Caco-2 (cell line): ENCODE results near the gene AFAP1L1. TPM values are rescaled to one million over a fixed set of nuclear protein-coding genes. Genes with fewer than 3 reads are reported as not detected.

Experiments
- BruUV-seq: library from RNA; stranded (reverse); fragments of 400-500 nt; replicated peaks from 2 replicates; lab custom pipeline; 2021; lab: Mats Ljungman, UMichigan
- CTCF ChIA-PET: fragments of 300-600 bp; sonication (Branson Sonifier 250); formaldehyde crosslinking; loops from one replicate; lab custom pipeline; 2022; ENCODE audit warnings: antibody characterized with exemption; lab: Charles Lee
- POLR2A ChIA-PET: fragments of 300-600 bp; sonication (Branson Sonifier 250); formaldehyde crosslinking; loops from one replicate; lab custom pipeline; 2022; ENCODE audit warnings: antibody characterized with exemption; lab: Charles Lee
- DNase-seq, 2 experiments: peaks; one replicate each; pipeline versions ENCODE4 v3.0.0 to v3.0.0-alpha.2; 2020 to 2022
- H3K27me3 ChIP-seq: replicated peaks from 2 replicates; pipeline ENCODE4 v1.6.0; 2011; ENCODE audit warnings: low read length; ENCODE audit not compliant: control insufficient read depth, insufficient read depth
- H3K36me3 ChIP-seq: 2 replicates; pipeline ENCODE4 v1.5.1; 2011; ENCODE audit warnings: low read length; ENCODE audit not compliant: control insufficient read depth, insufficient read depth
- H3K4me1 ChIP-seq: fragments of 250-450 bp; sonication (Bioruptor Pico); 2 replicates; pipeline ENCODE4 v1.5.1; 2020; ENCODE audit warnings: mild to moderate bottlenecking
- H3K4me3 ChIP-seq: 2 replicates; pipeline ENCODE4 v1.5.1; 2011; ENCODE audit warnings: low read depth, mild to moderate bottlenecking, control low read depth, low read length
- H3K9me3 ChIP-seq: fragments of 250-450 bp; sonication (Bioruptor Pico); 2 replicates; pipeline ENCODE4 v1.5.1; 2020; ENCODE audit warnings: mild to moderate bottlenecking, moderate library complexity
- H3K27ac Mint-ChIP-seq: one replicate; pipeline ENCODE4 v1.8.0; 2022; ENCODE audit warnings: mixed read lengths; ENCODE audit not compliant: unreplicated experiment
- H3K27me3 Mint-ChIP-seq: one replicate; pipeline ENCODE4 v1.8.0; 2022; ENCODE audit warnings: mixed read lengths; ENCODE audit not compliant: insufficient read depth, unreplicated experiment
- H3K36me3 Mint-ChIP-seq: one replicate; pipeline ENCODE4 v1.8.0; 2022; ENCODE audit warnings: mild to moderate bottlenecking, mixed read lengths; ENCODE audit not compliant: insufficient read depth, unreplicated experiment
- H3K4me1 Mint-ChIP-seq: one replicate; pipeline ENCODE4 v1.8.0; 2022; ENCODE audit warnings: low read depth, mixed read lengths; ENCODE audit not compliant: unreplicated experiment
- H3K4me3 Mint-ChIP-seq: one replicate; pipeline ENCODE4 v1.8.0; 2022; ENCODE audit warnings: mild to moderate bottlenecking, moderate library complexity, mixed read lengths; ENCODE audit not compliant: unreplicated experiment
- H3K9me3 Mint-ChIP-seq: one replicate; pipeline ENCODE4 v1.8.0; 2022; ENCODE audit warnings: mixed read lengths; ENCODE audit not compliant: unreplicated experiment
- intact Hi-C: fragments of 100-400 bp; cut with micrococcal nuclease; formaldehyde crosslinking; loops from one replicate; pipeline ENCODE4 v1.10.0; 2022; ENCODE audit not compliant: unreplicated experiment
- total RNA-seq: library from RNA; stranded (reverse); gene quantifications from 2 replicates; pipeline ENCODE4 v1.2.3, GENCODE V29; 2022
- TF ChIP-seq, protein P1 (sequence below), 2 experiments: fragments of 200-600 bp in 1 of 2; IDR thresholded peaks; 1 replicate in 1 of 2; 2 replicates in 1 of 2; pipeline versions ENCODE4 v1.5.1 to v1.8.0; 2011 to 2022; ENCODE audit warnings: antibody characterized with exemption in 1 of 2, control low read depth in 1 of 2, inconsistent platforms in 1 of 2, low read depth in 1 of 2, low read length in 1 of 2, mild to moderate bottlenecking in 1 of 2, moderate library complexity in 1 of 2; ENCODE audit not compliant: insufficient read depth in 1 of 2, severe bottlenecking in 1 of 2, unreplicated experiment in 1 of 2

The AFAP1L1 gene
- total RNA-seq, 1 experiment from 2014 or later: 0.45 TPM

DNA sequence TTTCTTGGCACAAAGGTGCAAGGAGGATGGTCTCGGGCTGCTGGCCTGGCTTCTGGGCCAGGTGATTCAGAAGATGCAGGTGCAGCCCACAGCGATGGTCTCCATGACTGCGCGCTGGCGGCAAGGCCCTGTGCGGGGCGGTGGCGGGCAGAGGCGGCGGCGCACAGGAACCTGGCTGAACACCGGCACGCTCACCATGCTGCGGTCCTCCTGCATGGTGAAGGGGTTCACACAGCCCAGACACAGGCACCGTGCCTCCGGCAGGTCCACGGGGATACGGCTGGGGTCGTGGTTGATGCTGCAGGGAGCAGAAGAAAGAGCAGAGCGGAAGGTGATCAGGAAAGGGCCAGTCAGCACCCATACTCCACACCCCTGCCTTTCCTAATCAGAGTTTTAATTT, 102.6 kb downstream of the AFAP1L1 start:
- Mint-ChIP-seq H3K4me3 (no peak overlapping the region), H3K27me3 (no peaks in the 10 kb centered on the region), H3K36me3 (no peaks in the 10 kb centered on the region), H3K4me1 (no peaks in the 10 kb centered on the region), H3K9me3 (no peaks in the 10 kb centered on the region), H3K27ac (no peak overlapping the region)
- Histone ChIP-seq H3K4me1 (no peaks in the 10 kb centered on the region), H3K9me3 (no peaks in the 10 kb centered on the region), H3K4me3 (no peak overlapping the region), H3K27me3 (no peaks in the 10 kb centered on the region), H3K36me3 (no peaks in the 10 kb centered on the region)
- ChIA-PET CTCF (interaction anchor here (0.6 kb wide), 1 partner anchor 541 kb away, joined by 4 read pairs; no protein-coding TSS in a partner anchor), POLR2A (no interaction called here)
- DNase-seq: no peak
- BruUV-seq: no TSS peak
- TF ChIP-seq, protein P1, sequence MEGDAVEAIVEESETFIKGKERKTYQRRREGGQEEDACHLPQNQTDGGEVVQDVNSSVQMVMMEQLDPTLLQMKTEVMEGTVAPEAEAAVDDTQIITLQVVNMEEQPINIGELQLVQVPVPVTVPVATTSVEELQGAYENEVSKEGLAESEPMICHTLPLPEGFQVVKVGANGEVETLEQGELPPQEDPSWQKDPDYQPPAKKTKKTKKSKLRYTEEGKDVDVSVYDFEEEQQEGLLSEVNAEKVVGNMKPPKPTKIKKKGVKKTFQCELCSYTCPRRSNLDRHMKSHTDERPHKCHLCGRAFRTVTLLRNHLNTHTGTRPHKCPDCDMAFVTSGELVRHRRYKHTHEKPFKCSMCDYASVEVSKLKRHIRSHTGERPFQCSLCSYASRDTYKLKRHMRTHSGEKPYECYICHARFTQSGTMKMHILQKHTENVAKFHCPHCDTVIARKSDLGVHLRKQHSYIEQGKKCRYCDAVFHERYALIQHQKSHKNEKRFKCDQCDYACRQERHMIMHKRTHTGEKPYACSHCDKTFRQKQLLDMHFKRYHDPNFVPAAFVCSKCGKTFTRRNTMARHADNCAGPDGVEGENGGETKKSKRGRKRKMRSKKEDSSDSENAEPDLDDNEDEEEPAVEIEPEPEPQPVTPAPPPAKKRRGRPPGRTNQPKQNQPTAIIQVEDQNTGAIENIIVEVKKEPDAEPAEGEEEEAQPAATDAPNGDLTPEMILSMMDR (IDR thresholded peaks at IDR 0.05; ENCODE audit: insufficient read depth in 1 of 2, low read depth in 1 of 2, low read length in 1 of 2, severe bottlenecking in 1 of 2, unreplicated experiment in 1 of 2): no peak
- intact Hi-C loops: no loop called here

DNA sequence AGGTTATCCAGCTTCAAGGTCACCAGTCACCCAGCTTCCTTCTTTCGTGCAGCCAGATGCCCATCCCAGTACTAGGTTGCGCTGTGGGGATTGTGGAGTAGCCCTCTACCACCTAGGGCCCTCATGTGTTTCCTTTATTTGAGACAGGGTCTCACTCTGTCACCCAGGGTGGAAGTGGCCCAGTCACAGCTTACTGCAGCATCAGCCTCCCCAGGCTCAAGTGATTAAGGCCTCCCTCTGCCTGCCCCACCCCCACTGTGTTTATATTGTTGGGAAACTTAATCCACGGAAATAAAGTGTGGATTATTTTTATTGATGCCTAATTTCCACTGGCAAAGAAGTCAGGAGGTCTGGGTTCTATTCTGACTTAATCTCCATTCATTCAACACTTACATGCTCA, 103.1 kb downstream of the AFAP1L1 start:
- H3K36me3 ChIP-seq: no peaks in the 10 kb centered on the region
- Mint-ChIP-seq H3K4me3 (no peak overlapping the region), H3K4me1 (no peaks in the 10 kb centered on the region), H3K27me3 (no peaks in the 10 kb centered on the region), H3K27ac (no peak overlapping the region), H3K36me3 (no peaks in the 10 kb centered on the region), H3K9me3 (no peaks in the 10 kb centered on the region)
- BruUV-seq: no TSS peak
- no peaks in the 10 kb centered on the region for H3K9me3 ChIP-seq
- H3K4me3 ChIP-seq: no peak overlapping the region
- ChIA-PET CTCF (no interaction called here), POLR2A (no interaction called here)
- DNase-seq: no peak
- TF ChIP-seq, protein P1 (IDR thresholded peaks at IDR 0.05; ENCODE audit: insufficient read depth in 1 of 2, low read depth in 1 of 2, low read length in 1 of 2, severe bottlenecking in 1 of 2, unreplicated experiment in 1 of 2): no peak
- intact Hi-C loops: no loop called here
- H3K4me1 ChIP-seq: no peaks in the 10 kb centered on the region
- H3K27me3 ChIP-seq: no peaks in the 10 kb centered on the region

DNA sequence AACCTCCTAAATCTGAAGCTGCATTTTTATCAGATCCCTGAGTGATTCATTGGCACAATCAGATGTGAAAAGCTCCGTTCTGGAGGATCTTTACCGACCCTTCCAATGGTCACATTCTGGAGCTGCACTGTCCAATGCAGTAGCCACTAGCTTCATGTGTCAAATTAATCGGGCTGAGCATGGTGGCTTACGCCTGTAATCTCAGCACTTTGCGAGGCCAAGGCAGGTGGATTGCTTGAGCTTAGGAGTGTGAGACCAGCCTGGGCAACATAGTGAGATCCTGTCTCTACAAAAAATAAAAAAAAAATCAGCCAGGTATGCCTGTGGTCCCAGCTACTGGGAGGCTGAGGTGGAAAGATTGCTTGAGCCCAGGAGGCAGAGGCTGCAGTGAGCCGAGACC, 103.8 kb downstream of the AFAP1L1 start:
- BruUV-seq: no TSS peak
- POLR2A ChIA-PET: no interaction called here

More for the DNA sequence above, 103.8 kb downstream of the AFAP1L1 start:
- Histone ChIP-seq H3K9me3 (no peaks in the 10 kb centered on the region), H3K27me3 (no peaks in the 10 kb centered on the region), H3K36me3 (no peaks in the 10 kb centered on the region), H3K4me3 (no peak overlapping the region), H3K4me1 (0 out of 2 replicates have a peak, but pooled peaks cover 2% of the 10 kb centered on the region)
- no peaks in the 10 kb centered on the region for H3K36me3 Mint-ChIP-seq
- H3K4me3 Mint-ChIP-seq: no peak overlapping the region
- intact Hi-C loops: no loop called here
- no peak overlapping the region for H3K27ac Mint-ChIP-seq
- no peaks in the 10 kb centered on the region for H3K27me3 Mint-ChIP-seq
- no peak for DNase-seq
- TF ChIP-seq, protein P1 (IDR thresholded peaks at IDR 0.05; ENCODE audit: insufficient read depth in 1 of 2, low read depth in 1 of 2, low read length in 1 of 2, severe bottlenecking in 1 of 2, unreplicated experiment in 1 of 2): no peak
- H3K9me3 Mint-ChIP-seq: no peaks in the 10 kb centered on the region
- CTCF ChIA-PET: interaction anchor here (0.6 kb wide), 1 partner anchor 1877 kb away, joined by 3 read pairs; the partner anchor contains the start of gene GM2A
- no peaks in the 10 kb centered on the region for H3K4me1 Mint-ChIP-seq
